Activated T-helper 1 cell treated with anti-CD3 and anti-CD28 coated beads, Interleukin-2, amount 50 U/mL, for 16 hours (primary cell): ENCODE measurements around the gene GPR176.

Source experiments
- DNase-seq, 2 donors: peaks; one replicate each; pipeline ENCODE4 v3.0.0-alpha.2; 2020; ENCODE audit warnings: low read depth in 1 of 2, low spot score in 1 of 2

The GPR176 gene

DNA sequence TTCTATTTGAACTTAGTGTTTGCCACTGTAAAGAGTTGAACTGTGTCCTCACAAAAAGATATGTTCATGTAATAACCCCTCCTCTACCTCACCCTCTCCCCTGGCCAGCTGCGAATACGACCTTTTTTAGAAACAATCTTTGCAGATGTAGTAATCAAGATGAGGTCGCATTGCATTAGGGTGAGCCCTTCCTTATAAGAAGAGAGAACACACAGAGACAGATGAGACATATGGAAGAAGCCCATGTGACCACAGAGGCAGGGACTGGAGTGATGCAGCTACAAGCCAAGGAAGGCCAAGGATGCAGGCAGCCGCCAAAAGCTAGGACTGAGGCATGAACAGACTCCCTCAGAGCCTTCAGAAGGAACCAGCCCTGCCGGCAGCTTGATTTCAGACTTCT is 27.6 kb downstream of the GPR176 start:
- no peak for DNase-seq

DNA sequence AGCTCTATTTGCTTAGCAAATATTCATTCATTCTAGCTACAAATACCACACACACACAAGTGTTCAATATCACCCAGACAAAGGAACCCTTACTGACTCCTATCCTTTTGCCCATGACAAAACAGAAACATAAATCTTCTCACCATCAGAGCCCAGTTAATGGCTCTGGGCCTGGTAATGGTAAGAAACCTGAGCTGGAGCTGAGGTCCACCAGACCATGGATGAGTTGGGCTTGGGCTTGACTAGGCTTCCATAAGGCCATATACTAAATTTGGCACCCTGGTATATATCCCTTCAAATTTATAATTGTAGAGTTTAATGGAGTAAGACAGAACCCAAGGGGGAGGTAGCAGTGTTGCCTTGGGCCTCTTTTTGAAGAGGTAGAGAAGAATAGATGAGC is 29.4 kb downstream of the GPR176 start:
- no peak for DNase-seq

DNA sequence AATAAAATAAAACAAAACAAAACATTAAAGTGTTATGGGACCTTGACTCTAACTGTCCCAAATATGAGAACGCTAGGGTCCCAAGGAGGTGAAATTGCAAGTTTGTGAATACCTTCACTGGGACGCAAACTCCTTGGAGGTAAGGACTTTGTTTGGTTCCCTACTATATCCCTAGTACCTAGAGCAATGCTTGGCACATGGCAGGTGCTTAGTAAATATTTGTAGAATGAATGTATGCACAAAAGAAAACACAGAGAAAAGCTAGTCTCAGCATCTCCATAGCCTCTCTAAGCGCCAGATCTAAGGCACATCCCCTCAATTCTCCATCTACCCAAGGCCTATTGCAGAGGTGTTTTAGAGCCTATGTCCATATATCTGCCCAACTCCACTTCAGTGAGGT is 30.5 kb downstream of the GPR176 start:
- DNase-seq, result no peak

DNA sequence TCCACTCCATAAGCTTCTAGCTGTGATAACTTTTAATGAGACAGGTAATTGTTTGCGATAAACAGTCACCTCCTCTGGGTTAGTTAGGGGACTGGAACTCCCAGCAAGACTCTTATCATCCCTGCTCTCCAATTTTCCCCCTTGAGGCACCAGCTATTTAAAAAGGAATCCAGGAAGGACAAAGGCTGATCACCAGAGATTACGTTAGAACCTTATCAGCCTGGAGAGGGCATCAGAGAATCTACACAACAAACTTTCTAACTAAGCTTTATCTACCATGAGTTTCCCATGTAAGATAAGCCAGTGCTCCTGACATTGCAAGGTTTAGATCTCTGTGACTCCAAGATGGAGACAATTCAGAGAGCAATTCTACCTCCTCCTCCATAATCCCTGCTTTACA is 31.3 kb downstream of the GPR176 start:
- no peak for DNase-seq

- no peak for DNase-seq
Observed at GRCh38 chr15:39888243-39888642, 31.8 kb downstream of the GPR176 start.

- no peak for DNase-seq
Observed at GRCh38 chr15:39887832-39888231, 32.2 kb downstream of the GPR176 start.

GRCh38 chr15:39887211-39887610 is 32.9 kb downstream of the GPR176 start:
- no peak for DNase-seq

GRCh38 chr15:39886418-39886817 is 33.6 kb downstream of the GPR176 start:
- DNase-seq, result no peak

- DNase-seq, result no peak
Observed at GRCh38 chr15:39885099-39885777, 34.8 kb downstream of the GPR176 start.

DNA sequence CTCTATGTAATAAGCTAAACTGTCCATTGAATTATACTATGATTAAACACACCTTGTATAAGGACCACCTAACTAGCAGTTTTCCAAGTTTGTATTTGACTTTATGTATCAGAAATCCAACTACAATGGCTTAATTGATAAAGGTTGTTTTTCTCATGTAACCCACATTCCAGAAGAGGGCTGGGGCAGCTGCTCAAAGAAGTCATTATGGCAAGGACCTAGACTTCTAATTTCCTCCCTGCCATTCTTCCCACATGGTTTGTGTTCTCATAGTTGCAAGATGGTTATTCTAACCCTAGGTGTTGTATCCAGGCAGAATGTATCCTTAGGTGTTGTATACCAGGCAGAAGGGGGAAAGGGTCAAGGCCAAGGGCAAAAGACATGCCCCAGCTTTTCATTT is 35.7 kb downstream of the GPR176 start:
- DNase-seq, result no peak

DNA sequence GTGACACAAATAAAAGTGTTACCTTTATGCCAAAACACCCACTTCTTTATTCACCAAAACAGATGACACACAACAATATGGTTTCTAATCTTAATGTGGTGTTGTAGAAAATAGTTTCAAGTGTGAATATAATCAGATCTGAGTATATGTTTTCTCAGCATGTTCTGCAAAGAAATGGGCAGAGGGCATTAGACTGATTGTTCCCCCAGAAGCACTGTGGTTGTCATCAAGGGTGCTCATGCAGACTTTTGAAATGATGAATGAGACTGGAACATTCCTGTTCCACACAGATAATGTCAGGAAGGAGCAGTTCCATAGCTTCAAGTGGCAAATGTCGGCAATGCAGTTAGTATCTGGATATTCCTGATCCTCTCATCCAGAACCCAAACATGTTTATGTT is 37.5 kb downstream of the GPR176 start:
- no peak for DNase-seq

DNA sequence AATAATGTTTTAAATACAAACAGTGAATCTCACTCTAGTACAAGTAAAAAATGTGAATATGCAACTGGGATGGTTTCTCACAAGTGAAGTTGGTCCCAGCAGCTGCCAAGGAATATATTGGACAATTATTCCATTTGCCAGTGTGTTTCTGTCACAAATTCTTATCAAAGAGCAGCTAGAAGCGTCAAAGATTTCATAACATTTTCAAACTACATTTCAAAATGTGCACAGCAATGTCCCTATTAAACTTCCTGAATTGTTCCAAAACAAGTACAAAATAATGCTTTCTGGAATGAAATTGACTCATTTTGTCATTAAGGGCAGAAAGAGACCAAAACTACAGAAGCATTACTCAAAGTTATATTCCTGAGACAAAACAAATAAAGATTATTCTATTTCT is 38.3 kb downstream of the GPR176 start:
- no peak for DNase-seq

- no peak for DNase-seq
Observed at GRCh38 chr15:39880718-39881387, 39.2 kb downstream of the GPR176 start.

- DNase-seq, result no peak
Observed at GRCh38 chr15:39878406-39878785, 41.7 kb downstream of the GPR176 start.

DNA sequence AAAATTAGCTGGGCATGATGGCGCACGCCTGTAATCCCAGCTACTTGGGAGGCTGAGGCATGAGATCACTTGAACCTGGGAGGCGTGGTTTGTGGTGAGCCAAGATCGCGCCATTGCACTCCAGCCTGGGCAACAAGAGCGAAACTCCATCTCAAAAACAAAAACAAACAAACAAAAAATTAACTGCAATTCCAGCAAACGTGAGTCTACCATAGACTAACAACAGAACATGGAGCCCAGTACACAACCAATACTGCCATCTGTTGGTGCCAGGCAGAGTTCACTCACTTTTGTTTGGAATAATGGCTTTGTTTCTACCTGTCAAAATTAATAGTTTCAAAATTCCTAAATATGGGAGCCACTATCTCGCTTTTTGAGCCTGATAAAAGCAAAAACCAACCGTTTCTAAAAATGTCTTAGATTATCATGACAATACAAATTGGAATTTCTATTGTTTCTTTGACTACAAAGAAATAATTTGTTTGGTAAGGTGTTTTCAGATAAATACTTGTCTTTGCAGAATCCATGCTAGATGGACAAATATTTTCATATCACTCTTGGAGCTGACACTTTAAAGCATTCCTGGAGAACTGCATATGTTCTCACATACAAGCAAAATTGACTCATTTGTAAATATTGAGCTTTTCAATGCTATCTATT is 45.0 kb downstream of the GPR176 start:
- DNase-seq, result no peak

GRCh38 chr15:39873978-39874377 is 46.1 kb downstream of the GPR176 start:
- no peak for DNase-seq

DNA sequence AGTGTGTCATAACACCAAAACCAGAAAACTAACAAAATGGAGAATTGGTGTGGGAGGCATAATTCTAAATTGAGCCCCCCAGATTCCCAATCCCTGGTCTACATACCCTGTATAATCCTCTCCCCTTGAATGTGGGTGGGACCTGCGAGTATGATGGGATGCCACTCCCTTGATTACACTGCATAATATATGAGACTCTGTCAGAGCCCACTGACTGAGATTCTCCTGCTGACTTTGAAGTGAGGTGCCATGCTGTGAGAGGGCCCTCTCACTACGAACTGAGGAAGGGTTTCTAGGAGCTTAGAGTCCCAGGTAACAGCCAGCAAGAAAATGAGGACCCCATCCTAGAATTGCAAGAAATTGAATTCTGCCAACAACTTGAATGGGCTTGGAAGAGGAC is 49.5 kb downstream of the GPR176 start:
- DNase-seq, result no peak

DNA sequence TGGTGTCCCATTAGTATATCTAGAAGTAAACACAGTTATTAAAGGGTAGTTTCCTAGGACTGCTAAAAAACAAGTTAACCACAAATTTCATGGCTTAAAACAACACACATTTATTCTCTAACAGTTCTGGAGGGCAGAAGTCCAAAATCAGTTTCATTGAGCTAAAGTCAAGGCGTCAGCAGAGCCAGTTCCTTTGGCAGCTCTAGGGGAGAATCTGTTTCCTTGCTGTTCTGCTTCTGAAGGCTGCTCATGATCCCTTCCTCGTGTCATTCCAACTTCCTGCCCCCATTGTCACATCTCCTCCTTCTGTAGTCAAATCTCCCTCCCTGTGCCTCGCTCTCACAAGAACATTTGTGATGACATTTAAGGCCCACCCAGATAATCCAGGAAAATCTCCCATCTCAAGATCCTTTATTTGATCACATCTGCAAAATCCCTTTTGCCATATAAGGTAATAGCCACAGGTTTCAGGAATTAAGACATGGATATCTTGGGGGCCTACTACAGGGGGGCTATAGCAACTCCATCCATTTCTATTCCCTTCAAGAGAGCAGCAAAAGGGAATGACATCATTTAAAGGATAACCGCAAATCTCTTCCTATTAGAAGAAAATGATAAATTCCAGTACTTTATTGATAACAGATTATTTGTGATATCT is 50.1 kb downstream of the GPR176 start:
- no peak for DNase-seq

GRCh38 chr15:39869254-39869653 is 50.8 kb downstream of the GPR176 start:
- no peak for DNase-seq

DNA sequence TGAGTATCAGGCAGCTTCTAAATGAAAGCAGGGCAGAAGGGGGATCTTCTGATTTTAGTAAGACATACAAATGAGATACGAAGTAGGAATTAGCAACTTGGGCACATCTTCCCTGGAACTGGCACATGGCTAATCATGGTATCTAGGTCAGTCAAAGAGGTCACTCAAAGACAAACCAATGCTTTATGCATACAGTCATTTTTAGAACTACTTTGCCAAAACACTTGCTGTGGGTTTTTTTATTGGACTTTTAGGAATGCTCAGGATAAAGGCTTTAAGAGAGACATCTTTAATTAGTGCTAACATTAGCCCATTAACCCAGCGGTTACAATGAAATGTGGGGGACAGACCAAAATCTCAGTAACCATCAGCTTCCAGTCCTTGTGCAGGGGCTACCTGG is 51.7 kb downstream of the GPR176 start:
- DNase-seq, result no peak

- no peak for DNase-seq
Observed at GRCh38 chr15:39864116-39864515, 56.0 kb downstream of the GPR176 start.

DNA sequence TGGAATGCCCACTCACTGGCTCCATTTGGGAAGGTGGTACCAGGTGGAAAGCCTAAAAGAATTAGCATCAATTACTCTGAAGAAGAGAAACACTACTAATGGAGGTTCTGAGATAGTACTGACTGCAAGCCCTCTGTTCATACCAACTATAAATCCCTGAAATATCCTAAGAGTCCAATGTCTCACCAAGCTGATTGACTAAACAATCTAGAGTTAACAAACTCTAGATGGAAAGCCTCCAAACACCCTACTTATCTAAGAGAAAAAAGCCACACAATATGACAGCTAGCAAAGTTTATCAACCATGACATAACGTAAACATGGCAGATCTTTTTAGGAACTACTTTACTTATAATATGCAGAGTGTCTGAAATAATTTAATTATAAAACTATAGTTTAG is 59.2 kb downstream of the GPR176 start:
- no peak for DNase-seq
